G401.6 (cell line): ENCODE measurements around the gene TENT4A.
"Not testable (repeated sequence)": the region's sequence is repeated elsewhere in the genome, so short reads cannot be mapped to it uniquely, and the experiment has no call there.

ENCODE experiments used
- FAIRE-seq: peaks from 2 replicates; lab custom pipeline; 2012; peaks lifted over from hg19 to GRCh38; lab: Jason Lieb, UNC

TENT4A gene

DNA sequence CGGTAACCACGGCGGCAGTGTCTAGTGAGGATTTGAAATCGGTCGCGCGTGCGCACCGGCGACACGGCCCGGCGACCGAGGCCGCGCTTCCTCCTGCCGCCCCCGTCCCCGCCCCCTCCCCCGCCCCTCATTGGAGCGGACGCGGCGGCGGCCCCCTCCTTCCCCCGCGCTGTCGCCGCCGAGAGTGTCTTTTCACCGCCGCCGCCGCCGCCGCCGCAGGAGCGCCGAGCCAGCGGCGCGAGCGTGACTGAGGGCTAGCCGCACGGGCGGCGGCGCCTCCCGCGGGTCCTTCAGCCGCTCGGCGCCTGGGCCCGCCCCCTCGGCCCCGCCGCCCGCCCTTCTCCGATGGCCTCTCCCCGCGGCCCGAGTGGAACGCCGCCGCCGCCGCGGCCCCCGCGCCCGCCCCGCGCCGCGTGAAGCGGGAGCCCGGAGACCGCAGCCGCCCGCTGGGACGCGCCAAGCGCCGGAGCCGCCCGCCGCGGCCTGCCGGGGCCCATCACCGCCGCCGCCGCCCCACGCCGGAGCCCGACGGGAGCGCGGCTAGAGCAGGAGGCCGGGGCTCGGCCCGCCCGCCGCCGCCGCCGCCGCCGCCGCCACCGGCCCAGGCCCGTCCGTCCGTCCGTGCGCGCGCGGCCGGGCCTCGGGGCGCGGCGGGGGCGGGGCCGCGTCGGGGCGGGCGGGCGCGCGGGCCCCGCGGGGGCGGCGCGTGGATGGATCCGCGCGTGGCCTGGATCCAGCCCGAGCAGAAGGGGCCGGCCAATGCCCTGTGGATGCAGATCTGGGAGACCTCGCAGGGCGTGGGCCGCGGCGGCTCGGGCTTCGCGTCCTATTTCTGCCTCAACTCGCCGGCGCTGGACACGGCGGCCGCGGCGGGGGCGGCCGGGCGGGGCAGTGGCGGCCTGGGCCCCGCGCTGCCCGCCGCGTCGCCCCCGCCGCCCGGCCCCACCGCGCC lies at the start of gene TENT4A:
TENT4A (plus strand) TSS at position 159 of the 952 bp plus-strand sequence; CDS start at position 711, 552 bp downstream.
- no peak for FAIRE-seq

DNA sequence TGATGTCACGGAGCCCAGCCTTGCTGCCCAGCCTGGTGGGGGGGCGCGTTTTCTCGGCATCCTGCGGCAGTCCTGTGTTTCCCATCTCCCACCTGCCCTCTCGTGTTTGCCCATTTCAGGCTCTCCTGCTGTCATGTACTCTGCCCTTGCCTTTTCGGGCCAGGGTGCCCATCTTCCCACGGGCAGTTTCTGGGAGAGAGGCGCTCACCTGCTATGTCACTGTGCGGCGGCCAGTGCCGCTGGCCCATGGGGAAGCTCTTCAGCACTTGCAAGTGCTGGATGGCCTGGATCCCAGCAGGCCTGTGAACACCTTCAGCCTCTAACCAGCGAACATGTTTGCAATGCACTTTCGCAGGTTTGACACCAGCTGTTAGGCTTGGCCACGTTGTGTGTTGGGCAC lies 46.5 kb upstream of the TENT4A start:
- FAIRE-seq = no peak

DNA sequence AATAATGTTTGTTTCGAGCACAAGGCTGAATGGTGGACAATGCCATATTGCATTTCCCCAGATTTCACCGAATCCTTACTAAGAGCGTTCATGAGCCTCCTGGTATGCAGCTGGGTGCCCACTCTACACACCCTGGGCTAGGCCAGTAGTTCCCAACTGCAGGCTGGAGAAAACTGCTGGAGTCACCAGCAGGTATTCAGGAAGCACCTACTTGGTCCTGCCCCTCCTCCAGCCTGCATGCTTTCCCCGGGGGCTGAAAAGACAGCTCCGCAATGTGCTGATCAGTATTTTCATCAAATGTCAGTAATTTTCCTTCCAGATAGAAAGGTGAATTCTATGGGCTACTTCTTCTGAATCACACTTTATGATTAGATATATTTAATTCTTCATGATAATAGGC lies 45.6 kb upstream of the TENT4A start:
- no peak for FAIRE-seq

DNA sequence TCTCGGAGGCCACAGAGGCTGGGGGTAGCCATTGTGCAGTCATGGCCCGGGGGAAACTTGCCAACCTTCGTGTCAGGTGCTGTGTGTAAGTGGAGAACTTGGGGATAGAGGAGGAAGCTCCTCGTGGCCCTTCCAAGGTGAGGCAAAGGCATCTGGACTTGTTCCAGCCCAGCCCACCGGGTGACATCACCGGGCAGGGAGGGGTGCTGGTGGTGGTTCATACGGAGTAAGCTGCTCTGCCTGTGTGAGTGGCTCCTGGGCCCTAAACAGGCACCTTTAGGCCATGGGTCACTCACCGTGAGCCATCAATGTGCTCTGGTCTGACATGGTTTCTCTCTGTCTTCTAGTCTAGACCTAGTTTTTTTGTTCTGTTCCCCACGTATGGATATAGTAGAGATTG lies 44.5 kb upstream of the TENT4A start:
- not testable (repeated sequence) for FAIRE-seq

DNA sequence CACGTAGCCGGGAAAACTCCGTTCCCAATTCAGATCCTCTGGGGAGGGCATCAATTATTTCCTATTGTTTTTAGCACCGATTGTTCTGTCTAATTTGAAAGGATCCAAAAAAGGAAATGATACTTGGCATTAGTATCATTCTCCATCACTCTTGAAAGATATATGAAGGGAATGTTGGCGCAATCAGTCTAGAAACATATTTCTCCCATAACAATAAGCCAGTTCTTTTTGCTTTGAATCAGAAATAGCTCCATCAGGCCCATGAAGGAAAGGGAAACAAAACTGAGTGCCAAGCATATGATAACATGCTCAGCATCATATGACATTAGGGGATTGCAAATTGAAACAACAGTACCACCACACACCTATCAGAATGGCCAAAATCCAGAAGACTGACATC lies 40.2 kb upstream of the TENT4A start:
- FAIRE-seq = no peak

DNA sequence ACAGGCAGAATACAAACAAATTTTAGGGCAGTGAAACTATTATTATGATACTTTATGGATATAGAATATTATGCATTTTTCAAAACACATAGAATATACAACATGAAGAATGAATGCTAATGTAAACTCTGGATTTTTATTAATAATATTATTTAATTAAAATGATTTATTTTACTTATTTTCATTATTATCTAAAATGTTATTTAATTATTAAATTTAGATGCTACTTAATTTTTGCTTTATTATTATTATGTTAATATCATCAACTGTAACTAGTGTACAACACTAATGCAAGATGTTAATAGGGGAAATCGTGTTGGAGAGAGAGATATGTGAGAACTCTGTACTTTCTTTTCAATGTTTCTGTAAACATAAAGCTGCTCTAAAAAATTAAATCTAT lies 39.3 kb upstream of the TENT4A start:
- FAIRE-seq = peak; percentile 72

DNA sequence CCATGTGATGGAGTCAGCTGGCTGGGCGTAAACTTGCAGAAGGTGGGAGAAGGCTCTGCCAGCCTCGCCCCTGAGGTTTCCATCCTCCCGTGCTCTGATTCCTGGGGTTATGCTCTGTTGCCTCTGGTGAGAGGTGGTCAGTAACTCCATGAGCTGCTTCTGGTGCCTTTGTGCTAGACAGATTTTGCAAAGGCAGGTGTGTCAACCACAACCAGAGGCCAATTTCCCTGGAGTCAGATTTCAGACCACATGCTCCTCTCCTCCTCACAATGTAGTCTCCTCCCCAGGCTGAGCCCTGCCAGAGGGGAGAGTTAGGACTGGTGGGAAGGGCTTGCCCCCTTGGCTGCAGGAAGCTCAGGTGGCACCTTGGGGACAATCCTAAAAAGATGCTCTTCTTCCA lies 38.8 kb upstream of the TENT4A start:
- FAIRE-seq = no peak

DNA sequence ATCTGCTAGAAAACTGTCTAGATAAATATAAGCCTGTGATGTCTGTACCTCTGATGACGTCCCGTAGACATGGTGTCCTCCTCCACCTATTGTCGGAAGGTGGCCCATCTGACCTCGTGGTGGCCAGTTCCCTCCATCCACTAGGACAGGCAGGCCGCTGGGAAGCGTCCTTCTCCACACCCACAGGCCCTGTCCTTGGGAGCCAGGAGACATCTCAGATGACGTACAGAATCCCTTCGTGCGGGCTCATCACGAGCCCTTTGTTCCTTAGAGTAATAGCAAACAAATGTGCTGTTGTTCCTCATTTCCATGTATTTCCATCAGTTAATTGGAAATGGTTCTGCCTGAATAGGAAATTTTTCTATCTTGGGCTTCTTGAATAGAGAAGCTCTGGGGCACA lies 38.3 kb upstream of the TENT4A start:
- FAIRE-seq = no peak

DNA sequence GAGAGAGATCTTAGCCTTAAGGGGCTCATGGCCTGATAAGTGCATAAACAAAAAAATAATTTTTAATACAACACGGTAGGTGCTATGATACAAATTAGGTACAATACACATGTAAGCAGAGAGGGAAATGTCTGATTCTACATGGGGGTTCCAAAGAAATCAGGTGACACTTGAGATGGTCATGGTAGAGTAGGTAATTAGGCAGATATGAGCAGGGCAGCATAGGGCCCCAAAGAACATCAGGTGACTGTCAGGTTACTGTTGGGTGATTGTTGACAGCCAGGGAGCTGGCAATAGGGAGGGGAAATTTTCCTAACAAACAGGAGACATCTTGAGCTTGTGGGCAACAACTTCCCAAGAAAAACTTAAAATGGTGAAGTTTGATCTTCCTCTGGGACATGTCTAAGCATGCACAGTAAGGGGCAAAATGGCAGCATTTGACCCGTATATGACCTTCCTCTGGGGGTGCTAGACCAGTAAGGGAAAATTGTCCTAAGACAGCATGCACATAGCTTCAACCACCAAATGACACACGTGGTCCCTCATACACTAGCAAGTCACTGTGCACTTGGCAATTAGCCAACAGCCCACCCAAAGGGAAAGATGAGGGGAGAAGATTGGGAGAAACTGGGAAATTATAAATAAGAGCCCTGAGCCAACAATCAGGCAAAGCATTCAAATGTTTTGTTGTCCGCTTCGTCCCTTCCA lies 37.3 kb upstream of the TENT4A start:
- no peak for FAIRE-seq

DNA sequence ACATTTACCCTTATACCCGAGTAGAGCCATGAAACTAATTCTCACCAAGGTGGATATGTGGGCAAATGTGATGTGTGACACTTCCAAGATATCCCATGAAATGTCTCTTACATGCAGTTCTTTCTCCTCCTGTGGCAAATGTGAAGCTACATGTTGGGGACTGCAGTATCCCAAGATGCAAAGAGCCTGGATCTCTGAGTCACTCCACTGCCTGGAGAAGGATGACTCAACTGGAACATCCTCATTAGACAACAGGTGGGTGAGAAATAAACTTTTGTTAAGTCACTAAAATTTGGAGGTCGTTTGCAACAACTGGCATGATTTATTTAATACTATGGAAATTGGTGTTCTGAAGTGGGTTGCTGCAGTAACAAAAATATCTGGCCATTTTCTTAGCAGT lies 36.5 kb upstream of the TENT4A start:
- FAIRE-seq = no peak

DNA sequence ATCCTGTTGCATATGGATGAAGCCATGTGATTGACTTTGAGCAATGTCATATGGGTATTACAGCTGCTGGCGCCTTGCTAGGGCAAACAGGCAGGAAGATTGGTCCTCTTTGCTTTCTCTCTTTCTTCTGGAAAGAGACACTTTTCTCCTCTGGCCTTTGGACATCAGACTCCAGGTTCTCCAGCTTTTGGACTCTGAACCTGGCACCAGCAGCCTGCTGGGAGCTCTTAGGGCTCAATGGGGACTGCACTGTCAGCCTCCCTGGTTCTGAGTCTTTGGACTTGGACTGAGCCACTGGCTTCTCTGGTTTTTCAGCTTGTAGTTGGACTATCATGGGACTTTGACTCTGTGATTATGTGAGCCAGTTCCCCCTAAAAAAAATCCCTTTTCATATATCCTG lies 34.8 kb upstream of the TENT4A start:
- FAIRE-seq = no peak

DNA sequence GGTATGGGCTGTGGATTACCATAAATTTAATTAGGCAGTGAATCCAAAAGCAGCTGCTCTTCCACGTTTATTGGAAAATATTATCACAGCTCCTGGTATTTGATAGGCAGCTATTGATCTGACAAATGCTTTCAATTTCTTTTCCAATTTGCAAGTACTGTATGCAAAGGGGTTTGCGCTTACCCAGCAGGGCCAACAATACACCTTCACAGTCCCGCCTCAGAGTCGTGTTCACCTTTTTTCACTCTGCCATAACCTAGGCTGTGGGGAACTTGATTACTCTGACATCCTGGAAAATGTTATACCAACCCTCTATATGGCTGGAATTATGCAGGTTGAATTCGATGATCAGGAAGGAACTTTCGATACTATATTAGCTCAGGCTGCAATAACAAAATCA lies 32.3 kb upstream of the TENT4A start:
- no peak for FAIRE-seq

DNA sequence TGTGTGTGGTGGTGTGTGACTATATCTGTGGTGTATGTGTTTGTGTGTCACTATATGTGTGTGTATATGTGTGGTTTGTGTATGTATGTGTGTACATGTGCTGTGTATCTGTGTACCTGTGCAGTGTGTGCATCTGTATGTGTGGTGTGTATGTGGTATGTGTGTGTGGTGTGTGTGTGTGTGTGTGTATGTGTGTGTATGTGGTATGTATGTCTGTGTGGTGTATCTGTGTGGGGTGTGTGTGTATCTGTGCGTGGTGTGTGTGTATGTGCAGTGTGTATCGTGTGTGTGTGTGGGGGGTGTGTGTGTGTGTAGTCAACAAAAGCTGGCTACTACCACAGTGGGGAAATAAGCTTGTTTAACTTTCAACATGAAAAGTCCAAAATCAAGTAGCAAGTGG lies 31.6 kb upstream of the TENT4A start:
- FAIRE-seq = no peak

DNA sequence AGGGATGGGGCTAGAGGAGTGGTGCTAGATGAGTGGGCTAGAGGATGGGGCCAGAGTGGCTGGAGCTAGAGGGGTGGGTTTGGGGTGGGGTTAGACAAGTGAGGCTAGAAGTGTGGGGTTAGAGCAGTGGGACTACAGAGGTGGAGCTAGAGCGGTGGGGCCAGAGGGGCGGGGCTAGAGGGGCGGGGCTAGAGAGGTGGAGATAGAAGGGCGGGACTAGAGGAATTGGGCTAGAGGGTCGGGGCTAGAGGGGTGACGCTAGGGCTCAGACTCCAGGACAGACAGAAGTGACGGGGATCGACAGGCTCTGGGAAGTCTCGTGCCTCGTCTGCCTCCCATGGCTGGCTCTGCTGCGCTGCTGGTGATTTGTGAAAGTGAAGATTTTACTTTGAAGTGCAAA lies 31.0 kb upstream of the TENT4A start:
- FAIRE-seq = no peak

DNA sequence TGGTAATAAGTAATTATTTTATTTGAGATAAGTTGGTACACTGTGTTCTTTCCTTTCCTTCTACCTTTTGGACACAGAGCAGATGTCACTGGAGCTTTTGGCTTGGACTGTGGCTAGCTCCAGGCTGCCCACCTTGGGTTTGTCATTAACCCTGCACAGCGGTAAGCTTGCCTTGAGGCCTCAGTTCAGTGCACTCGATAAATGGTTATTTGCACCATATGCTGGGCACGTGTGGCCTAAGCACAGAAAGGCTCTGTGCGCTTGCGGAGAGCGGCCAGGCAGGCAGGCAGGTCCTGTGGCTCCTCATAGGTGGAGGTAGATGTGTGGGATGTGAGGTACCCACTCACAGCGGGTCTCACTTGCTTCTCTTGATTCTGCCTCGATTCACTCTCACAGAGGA lies 30.0 kb upstream of the TENT4A start:
- FAIRE-seq = no peak

DNA sequence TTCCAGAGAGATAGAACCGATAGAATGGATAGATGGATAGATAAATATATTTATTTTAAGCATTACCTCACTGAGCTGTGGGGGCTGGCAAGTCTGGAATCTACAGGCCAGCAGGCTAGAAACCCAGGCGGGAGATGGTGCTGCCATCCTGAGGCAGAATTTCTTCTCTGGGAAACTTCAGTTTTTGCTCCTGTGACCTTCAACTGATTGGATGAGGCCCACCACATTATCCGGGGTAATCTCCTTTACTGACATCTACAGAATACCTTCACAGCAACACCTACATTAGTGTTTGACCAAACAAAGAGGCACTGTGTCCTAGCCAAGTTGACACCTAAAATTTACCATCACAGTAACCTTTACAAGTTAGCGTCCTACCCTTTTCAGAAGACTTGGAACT lies 29.2 kb upstream of the TENT4A start:
- FAIRE-seq = no peak

DNA sequence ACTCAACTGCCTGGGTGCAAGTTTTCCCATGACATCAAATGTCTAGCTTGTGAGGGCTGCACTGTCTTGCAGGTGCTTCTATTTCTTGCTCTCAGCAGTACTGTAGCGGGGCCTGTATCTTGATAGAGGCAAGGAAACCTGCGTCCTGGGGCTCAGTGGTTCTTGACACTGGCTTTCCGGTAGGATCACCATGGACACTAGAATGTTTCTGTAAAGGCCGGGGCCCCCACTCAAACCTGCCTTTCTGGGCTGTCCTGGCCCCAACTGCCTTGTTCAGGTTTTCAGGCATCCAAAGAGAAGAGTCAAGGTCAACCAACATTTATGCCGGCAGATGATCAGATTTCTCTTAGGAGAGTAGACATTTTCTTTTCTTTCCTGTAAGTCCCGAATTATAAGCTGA lies 26.7 kb upstream of the TENT4A start:
- no peak for FAIRE-seq

DNA sequence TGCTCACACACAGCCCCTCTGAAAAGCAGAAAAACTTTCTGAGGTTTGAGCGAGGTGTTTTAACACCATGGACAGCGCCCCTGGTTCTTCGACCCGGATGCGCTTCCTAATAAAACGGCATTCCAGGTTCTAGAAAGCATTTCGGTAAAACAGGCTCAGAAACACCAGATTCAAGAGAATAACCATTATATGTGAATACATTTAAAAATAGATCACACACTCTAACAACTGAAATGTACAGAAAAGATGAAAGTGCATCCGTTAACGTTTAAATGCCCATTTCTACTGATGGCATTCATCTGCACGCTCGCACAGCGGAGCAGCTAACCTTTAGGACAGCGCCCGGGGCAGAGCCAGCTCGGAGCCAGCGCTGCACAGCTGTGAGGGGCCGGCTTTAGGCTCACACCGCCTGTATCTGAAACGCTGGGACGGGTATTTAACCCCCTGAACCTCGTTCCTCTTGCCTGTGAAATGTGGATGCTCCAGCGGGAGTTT lies 26.3 kb upstream of the TENT4A start:
- FAIRE-seq = no peak

DNA sequence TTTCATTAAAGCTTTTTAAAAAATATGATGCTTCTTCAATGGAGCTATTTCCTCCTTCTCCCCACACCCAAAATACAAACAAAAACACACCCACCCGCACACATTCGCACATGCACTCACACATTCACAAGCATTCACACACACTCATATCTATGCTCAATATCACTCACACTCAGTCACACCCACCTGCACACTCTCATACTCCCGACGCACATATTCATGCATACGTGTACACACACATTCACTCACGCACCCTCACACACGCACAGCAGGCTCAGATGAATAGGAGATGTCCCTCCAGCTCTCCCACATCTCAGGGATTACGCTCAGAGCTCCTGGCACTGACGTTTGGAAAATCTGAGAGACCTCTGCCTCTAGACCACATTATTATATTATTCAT lies 25.7 kb upstream of the TENT4A start:
- no peak for FAIRE-seq

DNA sequence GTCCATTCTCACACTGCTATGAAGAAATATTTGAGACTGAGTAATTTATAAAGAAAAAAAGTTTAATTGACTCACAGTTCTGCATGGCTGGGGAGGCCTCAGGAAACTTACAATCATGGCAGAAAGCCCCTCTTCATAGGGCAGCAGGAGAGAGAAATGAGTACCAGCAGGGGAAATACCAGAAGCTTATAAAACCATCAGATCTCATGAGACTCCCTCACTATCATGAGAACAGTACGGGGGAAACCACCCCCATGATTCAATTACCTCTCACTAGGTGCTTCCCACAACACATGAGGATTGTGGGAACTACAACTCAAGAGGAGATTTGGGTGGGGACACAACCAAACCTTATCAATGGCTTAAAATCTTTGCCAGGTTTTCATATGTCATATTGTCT lies 20.3 kb upstream of the TENT4A start:
- FAIRE-seq = no peak

DNA sequence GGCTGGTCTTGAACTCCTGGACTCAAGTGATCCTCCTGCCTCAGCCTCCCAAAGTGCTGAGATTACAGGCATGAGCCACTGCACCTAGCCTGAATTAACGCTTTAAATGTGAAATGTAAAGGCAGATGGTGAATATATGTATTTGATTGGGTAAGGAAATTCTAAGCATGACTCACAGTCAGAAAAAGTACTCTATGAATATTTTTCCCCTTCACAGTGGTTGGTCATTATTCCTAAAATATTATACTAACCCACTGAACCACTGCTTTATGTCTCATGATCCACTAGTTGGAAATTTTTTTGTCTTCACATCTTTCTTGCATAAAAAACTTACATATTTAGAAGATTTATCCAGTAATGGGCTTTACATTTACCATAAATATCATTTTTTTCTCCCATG lies 14.5 kb upstream of the TENT4A start:
- FAIRE-seq = no peak

DNA sequence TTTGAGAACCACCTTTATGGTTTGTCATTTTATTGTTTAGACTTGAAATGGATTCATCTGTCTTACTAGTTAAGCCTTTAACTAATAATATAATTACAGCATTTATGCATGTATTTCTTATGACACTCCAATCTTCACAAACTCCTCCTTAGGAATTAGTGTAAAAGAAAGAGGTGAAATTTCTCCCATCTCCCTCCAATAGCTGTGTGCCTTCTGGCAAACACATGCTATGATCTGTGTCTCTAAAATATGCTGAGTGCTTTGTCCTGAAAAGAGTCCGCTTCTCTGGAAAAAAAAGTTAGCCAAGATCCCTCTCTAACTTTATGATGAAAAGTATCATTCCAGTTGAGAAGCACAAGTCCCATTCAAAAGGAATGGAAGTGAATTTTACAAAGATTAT lies 13.9 kb upstream of the TENT4A start:
- no peak for FAIRE-seq

DNA sequence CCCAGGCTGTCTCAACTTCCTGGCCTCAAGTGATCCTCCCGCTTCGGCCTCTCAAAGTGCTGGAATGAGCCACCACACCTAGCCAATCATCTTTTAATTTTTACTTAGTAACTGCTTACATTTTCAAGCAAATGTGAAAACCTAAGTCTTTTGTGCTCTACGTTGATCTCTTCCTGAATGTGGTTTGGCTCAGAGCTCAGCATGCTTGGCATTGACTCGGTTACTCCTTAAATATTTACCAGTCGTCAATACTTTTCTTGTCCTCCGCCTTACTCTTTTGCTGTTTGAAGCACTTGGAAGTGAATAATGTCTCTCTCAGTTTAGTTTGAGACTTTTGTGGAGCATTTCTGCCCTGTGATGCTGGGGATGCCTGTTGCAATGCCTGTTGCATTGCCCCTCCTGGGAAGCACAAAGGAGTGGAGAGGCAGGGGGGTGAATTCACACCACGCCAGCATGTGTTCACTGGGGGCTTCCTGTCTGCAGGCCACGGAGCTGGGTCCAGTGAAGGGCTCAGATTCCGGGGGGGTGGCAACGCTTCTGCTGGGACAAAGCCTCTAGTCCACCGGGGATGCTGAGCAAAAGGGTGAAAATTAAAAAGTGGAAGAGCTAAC lies 13.1 kb upstream of the TENT4A start:
- no peak for FAIRE-seq
